UCSD-AML1 (cell line): ENCODE results near the gene RNMT.

Source experiments
- DNase-seq: peaks from one replicate; lab custom pipeline; 2025; ENCODE audit not compliant: unreplicated experiment; lab: John Stamatoyannopoulos, UW

Gene RNMT

DNA sequence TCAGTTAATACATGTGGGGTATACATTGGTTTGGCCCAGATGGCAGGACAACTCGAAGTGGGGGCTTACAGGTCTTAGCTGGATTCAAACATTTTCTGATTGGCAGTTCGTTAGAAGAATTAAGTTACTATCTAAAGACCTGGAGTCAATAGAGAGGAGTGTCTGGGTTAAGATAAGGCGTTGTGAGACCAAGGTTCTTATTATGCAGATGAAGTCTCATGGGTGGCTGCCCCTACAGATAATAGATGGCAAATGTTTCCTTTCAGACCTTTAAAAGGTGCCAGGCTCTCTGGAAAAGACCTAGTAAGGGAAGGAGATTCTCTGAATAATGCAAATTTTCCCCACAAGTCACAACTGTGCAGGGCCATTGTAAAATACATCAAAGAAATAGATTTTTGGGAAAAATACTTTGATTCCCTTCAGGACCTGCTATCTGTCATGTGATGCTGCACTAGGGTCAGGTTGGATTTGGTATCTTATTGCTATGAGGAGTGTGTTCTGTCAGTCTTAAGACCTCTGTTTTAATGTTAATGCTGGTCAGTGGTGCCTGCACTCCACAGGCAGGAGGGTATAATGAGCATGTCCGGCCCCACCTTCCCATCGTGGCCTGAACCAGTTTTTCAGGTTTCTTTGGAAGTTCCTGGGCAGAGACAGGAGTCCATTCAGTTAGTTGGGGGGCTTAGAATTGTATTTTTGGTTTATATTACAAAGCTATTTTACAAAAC is 83.2 kb downstream of the RNMT start:
- DNase-seq: no peak

GRCh38 chr18:13810950-13811485 is 84.5 kb downstream of the RNMT start:
- no peak for DNase-seq

- DNase-seq: no peak
Measured at GRCh38 chr18:13811993-13812392, 85.5 kb downstream of the RNMT start.

GRCh38 chr18:13813271-13813849 is 86.9 kb downstream of the RNMT start:
- peak; percentile 42 for DNase-seq
